ENCODE data around the gene ARL8B. TPM values are rescaled to one million over a fixed set of nuclear protein-coding genes. Genes with fewer than 3 reads are reported as not detected.
A peak's percentile ranks its signal among the peaks of the same experiment; 100 is the strongest.

The ARL8B gene
- total RNA-seq, 1 experiment from 2014 or later: 54.0 TPM

DNA sequence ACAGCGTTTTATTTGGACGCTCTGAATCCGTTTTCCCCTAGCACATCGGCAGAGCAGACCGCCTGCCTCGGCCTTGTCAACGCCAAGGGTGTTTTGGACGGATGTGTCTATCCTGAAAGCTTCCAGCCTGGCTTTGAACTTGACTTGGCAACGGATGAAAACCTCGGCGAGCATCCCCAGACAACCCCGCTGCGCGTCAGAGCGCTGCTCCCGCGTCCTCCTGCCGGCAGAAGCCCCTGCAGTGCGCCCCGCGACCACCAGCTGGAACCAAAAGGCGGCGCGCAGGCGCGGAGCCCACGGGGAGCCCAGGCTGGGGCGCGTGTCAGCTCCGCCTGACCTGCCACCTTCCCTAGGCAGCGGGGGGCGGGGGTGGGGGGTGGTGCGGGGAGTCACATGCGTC, 26.2 kb upstream of the ARL8B start:
- no peak overlapping the region for H3K27ac ChIP-seq (ENCODE audit: low read depth, low read length, poor library complexity, severe bottlenecking)
- CTCF ChIA-PET: no interaction called here
- no peaks in the 10 kb centered on the region for H3K4me1 ChIP-seq (ENCODE audit: insufficient read depth, low read length, poor library complexity, severe bottlenecking)
- no peaks in the 10 kb centered on the region for H3K27me3 ChIP-seq (replicated peaks; ENCODE audit: insufficient read depth, low read depth, low read length, poor library complexity)
- TF ChIP-seq, protein P1, sequence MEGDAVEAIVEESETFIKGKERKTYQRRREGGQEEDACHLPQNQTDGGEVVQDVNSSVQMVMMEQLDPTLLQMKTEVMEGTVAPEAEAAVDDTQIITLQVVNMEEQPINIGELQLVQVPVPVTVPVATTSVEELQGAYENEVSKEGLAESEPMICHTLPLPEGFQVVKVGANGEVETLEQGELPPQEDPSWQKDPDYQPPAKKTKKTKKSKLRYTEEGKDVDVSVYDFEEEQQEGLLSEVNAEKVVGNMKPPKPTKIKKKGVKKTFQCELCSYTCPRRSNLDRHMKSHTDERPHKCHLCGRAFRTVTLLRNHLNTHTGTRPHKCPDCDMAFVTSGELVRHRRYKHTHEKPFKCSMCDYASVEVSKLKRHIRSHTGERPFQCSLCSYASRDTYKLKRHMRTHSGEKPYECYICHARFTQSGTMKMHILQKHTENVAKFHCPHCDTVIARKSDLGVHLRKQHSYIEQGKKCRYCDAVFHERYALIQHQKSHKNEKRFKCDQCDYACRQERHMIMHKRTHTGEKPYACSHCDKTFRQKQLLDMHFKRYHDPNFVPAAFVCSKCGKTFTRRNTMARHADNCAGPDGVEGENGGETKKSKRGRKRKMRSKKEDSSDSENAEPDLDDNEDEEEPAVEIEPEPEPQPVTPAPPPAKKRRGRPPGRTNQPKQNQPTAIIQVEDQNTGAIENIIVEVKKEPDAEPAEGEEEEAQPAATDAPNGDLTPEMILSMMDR (conservative IDR thresholded peaks at IDR 0.05; ENCODE audit: low read depth, low read length): no peak
- TF ChIP-seq EZH2 (IDR thresholded peaks at IDR 0.05; ENCODE audit: borderline replicate concordance, low read depth, low read length, poor library complexity, severe bottlenecking): no peak
- DNase-seq (ENCODE audit: low spot score): peak; percentile 26
- POLR2A ChIA-PET (ENCODE audit: low non-redundant PET): interaction anchor here (0.6 kb wide), 1 partner anchor 362 kb away, joined by 8 read pairs; no protein-coding TSS in a partner anchor
- H3K9me3 ChIP-seq (ENCODE audit: low read depth, low read length, poor library complexity, severe bottlenecking): no peaks in the 10 kb centered on the region
- intact Hi-C loops (cut with micrococcal nuclease; ENCODE audit: unreplicated experiment): no loop called here
- H3K4me3 ChIP-seq (ENCODE audit: low read depth, low read length, poor library complexity, severe bottlenecking): peak overlapping the region; percentile 10
- no peaks in the 10 kb centered on the region for H3K36me3 ChIP-seq (ENCODE audit: insufficient read depth, low read length, poor library complexity, severe bottlenecking)
- BruUV-seq (replicated peaks): no TSS peak

- intact Hi-C loops (cut with micrococcal nuclease; ENCODE audit: unreplicated experiment): no loop called here
- Histone ChIP-seq H3K4me1 (ENCODE audit: insufficient read depth, low read length, poor library complexity, severe bottlenecking) (no peaks in the 10 kb centered on the region), H3K27ac (ENCODE audit: low read depth, low read length, poor library complexity, severe bottlenecking) (no peak overlapping the region), H3K36me3 (ENCODE audit: insufficient read depth, low read length, poor library complexity, severe bottlenecking) (no peaks in the 10 kb centered on the region), H3K4me3 (ENCODE audit: low read depth, low read length, poor library complexity, severe bottlenecking) (peak overlapping the region; percentile 10), H3K27me3 (replicated peaks; ENCODE audit: insufficient read depth, low read depth, low read length, poor library complexity) (no peaks in the 10 kb centered on the region), H3K9me3 (ENCODE audit: low read depth, low read length, poor library complexity, severe bottlenecking) (no peaks in the 10 kb centered on the region)
- no TSS peak for BruUV-seq (replicated peaks)
- TF ChIP-seq, protein P1 (conservative IDR thresholded peaks at IDR 0.05; ENCODE audit: low read depth, low read length): no peak
- no peak for TF ChIP-seq EZH2 (IDR thresholded peaks at IDR 0.05; ENCODE audit: borderline replicate concordance, low read depth, low read length, poor library complexity, severe bottlenecking)
- POLR2A ChIA-PET (ENCODE audit: low non-redundant PET): no interaction called here
- CTCF ChIA-PET: no interaction called here
- no peak for DNase-seq (ENCODE audit: low spot score)
Measured at GRCh38 chr3:5096336-5097008, 25.6 kb upstream of the ARL8B start.

GRCh38 chr3:5098346-5098745, 23.7 kb upstream of the ARL8B start:
- Histone ChIP-seq H3K27ac (ENCODE audit: low read depth, low read length, poor library complexity, severe bottlenecking) (no peak overlapping the region), H3K27me3 (replicated peaks; ENCODE audit: insufficient read depth, low read depth, low read length, poor library complexity) (no peaks in the 10 kb centered on the region), H3K9me3 (ENCODE audit: low read depth, low read length, poor library complexity, severe bottlenecking) (no peaks in the 10 kb centered on the region), H3K4me1 (ENCODE audit: insufficient read depth, low read length, poor library complexity, severe bottlenecking) (no peaks in the 10 kb centered on the region), H3K4me3 (ENCODE audit: low read depth, low read length, poor library complexity, severe bottlenecking) (no peak overlapping the region), H3K36me3 (ENCODE audit: insufficient read depth, low read length, poor library complexity, severe bottlenecking) (no peaks in the 10 kb centered on the region)
- DNase-seq (ENCODE audit: low spot score): no peak
- POLR2A ChIA-PET (ENCODE audit: low non-redundant PET): no interaction called here
- BruUV-seq (replicated peaks): no TSS peak
- intact Hi-C loops (cut with micrococcal nuclease; ENCODE audit: unreplicated experiment): no loop called here
- TF ChIP-seq, protein P1 (conservative IDR thresholded peaks at IDR 0.05; ENCODE audit: low read depth, low read length): no peak
- TF ChIP-seq EZH2 (IDR thresholded peaks at IDR 0.05; ENCODE audit: borderline replicate concordance, low read depth, low read length, poor library complexity, severe bottlenecking): no peak
- CTCF ChIA-PET: interaction anchor here (0.6 kb wide), 1 partner anchor 574 kb away, joined by 3 read pairs; no protein-coding TSS in a partner anchor
